ENCODE measurements around the gene MVD.
A peak's percentile ranks its signal among the peaks of the same experiment; 100 is the strongest.

MVD gene

DNA sequence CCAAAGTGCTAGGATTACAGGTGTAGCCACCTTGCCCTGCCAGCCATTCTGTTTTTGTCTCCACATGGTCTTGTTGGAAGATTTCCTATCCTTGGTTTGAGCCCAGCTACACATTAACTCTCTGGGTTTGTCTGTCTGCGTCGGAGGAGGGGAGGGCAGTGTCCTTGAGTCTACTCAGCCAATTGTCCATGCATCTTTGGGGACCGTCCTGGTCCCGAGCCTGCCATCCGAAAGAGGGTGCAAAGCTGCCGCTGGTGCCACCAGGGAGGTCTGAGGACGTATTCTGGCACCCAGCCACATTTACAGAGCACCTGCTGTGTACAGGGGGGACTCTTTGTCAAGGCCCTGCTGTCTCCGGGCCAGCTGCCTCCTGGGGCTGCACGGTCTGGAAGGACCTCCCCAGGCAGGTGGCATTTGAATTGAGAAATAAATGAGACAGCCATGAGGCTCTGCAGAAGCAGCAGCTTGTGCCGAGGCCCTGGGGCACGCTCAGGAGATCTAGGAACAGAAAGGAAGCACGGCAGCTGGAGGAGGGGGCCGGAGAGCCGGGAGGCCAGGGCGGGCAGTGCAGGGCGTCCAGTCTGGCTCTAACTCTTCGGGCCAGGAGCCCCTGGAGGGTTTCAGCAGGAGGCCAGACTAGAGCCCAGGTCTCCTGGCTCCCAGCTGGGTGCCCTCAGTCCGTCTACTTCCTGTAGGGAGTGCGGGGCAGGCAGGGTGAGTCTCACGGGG, 13.5 kb downstream of the MVD start:
- H3K27ac ChIP-seq, result peak overlapping the region; percentile 26
- TF ChIP-seq, protein P1, sequence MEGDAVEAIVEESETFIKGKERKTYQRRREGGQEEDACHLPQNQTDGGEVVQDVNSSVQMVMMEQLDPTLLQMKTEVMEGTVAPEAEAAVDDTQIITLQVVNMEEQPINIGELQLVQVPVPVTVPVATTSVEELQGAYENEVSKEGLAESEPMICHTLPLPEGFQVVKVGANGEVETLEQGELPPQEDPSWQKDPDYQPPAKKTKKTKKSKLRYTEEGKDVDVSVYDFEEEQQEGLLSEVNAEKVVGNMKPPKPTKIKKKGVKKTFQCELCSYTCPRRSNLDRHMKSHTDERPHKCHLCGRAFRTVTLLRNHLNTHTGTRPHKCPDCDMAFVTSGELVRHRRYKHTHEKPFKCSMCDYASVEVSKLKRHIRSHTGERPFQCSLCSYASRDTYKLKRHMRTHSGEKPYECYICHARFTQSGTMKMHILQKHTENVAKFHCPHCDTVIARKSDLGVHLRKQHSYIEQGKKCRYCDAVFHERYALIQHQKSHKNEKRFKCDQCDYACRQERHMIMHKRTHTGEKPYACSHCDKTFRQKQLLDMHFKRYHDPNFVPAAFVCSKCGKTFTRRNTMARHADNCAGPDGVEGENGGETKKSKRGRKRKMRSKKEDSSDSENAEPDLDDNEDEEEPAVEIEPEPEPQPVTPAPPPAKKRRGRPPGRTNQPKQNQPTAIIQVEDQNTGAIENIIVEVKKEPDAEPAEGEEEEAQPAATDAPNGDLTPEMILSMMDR (IDR thresholded peaks at IDR 0.05), result no peak
- TF ChIP-seq ZFX (IDR thresholded peaks at IDR 0.05; ENCODE audit: borderline replicate concordance), result no peak

DNA sequence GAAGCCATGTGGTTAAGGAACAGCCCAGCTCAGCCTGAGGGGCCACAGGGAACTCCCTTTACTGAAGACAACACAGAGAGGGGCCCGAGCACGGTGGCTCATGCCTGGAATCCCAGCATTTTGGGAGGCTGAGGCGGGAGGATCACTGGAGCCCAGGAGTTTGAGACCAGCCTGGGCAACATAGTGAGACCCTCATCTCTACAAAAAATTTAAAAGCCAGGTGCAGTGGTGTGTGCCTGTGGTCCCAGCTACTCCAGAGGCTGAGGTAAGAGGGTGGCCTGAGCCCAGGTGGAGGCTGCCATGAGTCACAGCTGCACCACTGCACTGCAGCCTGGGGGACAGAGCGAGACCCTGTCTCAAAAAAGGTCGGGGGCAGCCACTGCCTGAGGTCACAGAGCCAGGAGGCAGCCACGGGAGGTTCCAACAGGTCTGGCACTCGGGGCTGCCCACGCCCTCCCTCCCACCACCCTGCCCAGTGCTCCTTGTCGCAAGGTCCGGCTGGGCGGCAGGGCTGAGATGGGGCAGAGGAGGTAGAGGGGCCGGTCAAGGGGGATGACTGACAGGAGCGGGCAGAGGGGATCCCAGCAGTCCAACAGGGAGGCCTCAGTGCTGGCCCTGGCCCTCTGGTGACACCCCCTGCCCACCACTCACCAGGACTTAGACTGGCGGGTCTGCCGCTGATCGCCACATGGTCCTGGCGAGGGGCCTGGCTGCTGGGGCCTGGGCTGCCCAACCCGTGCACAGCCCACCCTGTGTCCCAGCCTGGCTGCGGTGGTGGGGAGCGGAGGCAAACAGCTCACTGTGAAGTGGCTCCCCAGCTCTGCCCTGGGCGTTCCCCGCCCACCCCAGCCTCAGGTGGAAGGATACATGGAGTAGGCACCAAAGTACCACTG, 15.5 kb downstream of the MVD start:
- TF ChIP-seq, protein P1 (IDR thresholded peaks at IDR 0.05), result no peak
- no peak for TF ChIP-seq ZFX (IDR thresholded peaks at IDR 0.05; ENCODE audit: borderline replicate concordance)

DNA sequence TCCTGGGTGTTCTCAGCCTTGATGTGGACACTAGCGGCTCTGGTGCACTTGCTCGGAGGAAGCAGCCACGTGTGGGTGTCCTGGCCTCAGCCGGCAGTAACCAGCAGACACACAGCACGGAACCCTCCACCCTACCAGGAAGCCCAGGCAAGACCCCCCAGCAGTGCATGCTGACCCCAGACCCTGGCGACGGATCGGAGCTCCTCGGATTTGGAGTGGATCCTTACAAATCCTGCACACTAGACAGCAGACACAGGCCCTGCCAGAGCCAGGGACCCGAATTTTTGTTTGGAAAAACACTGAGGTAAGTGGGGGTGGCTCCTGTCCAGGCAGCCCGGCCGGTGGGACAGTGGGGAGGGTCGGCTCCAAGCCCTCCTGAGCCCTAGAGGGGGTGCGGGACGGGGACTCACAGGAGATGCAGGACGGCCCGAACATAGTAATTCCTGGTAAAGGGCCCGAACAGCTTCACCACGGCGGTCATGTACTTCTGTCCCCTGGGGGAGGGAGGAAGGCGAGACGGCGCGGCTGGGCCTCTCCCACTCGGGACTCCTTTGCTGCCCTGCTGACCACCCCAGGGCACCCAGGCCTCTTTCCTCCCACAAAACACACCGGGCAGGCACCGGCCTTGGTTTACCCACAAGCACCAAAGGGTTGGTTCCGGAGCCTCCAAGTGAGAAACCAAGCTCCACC, 16.4 kb downstream of the MVD start:
- TF ChIP-seq, protein P1 (IDR thresholded peaks at IDR 0.05), result no peak
- TF ChIP-seq ZFX (IDR thresholded peaks at IDR 0.05; ENCODE audit: borderline replicate concordance), result no peak
- H3K27ac ChIP-seq, result no peak overlapping the region

More for the DNA sequence above, 15.5 kb downstream of the MVD start:
- no peak overlapping the region for H3K27ac ChIP-seq

DNA sequence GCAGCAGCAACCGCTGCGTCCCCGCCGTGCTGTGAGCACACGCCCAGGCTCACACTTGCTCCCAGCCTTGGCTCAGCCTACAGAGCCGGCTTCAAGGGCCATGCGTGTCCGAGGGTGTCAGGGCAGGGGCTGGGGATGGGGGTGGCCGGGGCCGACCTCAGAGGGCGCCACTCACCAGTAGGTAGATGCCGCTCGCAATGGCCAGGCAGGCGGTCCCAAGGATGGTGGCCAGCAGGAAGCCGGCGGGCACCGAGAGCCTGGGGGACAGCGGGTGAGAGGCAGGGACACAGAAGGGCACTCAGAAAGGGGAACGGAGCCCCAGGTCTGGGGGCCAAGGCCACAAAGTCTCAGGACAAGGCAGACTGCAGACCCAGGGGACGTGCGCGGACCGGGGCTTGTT, 16.9 kb downstream of the MVD start:
- TF ChIP-seq, protein P1 (IDR thresholded peaks at IDR 0.05), result no peak
- TF ChIP-seq ZFX (IDR thresholded peaks at IDR 0.05; ENCODE audit: borderline replicate concordance), result no peak
- no peak overlapping the region for H3K27ac ChIP-seq

DNA sequence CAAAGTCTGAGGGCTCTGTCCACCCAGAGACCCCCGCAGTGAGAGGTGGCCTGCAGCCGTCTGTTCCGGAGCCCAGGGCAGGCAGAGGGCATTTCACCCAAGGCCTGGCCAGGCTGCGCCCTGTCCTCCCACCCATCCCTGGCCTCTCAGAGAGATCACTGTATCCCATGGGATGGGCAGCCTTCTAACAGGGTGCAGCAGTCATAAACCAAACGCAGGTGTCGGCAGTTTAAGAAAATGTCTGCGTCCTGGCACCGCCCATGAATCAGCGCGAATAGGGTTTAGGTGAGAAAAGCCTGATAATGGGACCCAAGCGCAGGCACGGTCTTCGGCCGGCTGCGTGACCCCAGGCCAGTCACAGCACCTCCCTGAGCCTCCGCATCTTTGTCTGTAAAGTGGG, 17.4 kb downstream of the MVD start:
- TF ChIP-seq ZFX (IDR thresholded peaks at IDR 0.05; ENCODE audit: borderline replicate concordance), result no peak
- TF ChIP-seq, protein P1 (IDR thresholded peaks at IDR 0.05), result no peak
- no peak overlapping the region for H3K27ac ChIP-seq

DNA sequence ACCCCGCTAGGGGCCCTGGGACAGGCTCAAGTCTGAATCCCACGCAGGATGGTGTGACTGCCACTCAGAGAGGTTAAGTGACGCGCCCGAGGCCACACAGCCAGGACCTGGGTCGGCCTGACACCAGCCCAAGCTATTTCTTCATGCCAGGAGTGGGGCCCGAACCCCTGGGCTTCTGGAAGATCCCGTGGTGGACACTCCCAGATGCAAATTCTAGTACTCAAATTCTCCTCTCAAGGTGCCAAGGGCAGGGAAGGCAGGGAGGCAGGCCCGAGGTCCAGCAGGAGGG, 19.3 kb downstream of the MVD start:
- TF ChIP-seq, protein P1 (IDR thresholded peaks at IDR 0.05), result no peak
- TF ChIP-seq ZFX (IDR thresholded peaks at IDR 0.05; ENCODE audit: borderline replicate concordance), result no peak
- H3K27ac ChIP-seq, result no peak overlapping the region
